HEK293 (cell line): ENCODE measurements around the gene PDLIM7.

Experiments
- BCL11B ChIP-seq: fragments of 450-650 bp; formaldehyde crosslinking; IDR thresholded peaks from 2 replicates; pipeline ENCODE4 v1.5.1; 2016; ENCODE audit warnings: low read depth, missing biosample characterization, missing genetic modification characterization
- ELK4 ChIP-seq: IDR thresholded peaks from 2 replicates; pipeline ENCODE4 v1.6.1; 2011; ENCODE audit warnings: mild to moderate bottlenecking, low read depth, low read length, borderline replicate concordance
- GFI1B ChIP-seq: fragments of 450-650 bp; formaldehyde crosslinking; IDR thresholded peaks from 2 replicates; pipeline ENCODE4 v1.5.1; 2016; ENCODE audit warnings: missing biosample characterization, missing genetic modification characterization
- GLIS1 ChIP-seq: fragments of 450-650 bp; formaldehyde crosslinking; IDR thresholded peaks from 2 replicates; pipeline ENCODE4 v1.5.1; 2016; ENCODE audit warnings: missing biosample characterization, missing genetic modification characterization
- GLIS2 ChIP-seq: fragments of 450-650 bp; formaldehyde crosslinking; IDR thresholded peaks from 2 replicates; pipeline ENCODE4 v1.5.1; 2016; ENCODE audit warnings: missing biosample characterization, missing genetic modification characterization
- HOXC10 ChIP-seq: sonication (generic); formaldehyde crosslinking; IDR thresholded peaks from 2 replicates; pipeline ENCODE4 v1.8.1; 2023; ENCODE audit warnings: mild to moderate bottlenecking, missing genetic modification reagents
- OVOL3 ChIP-seq: fragments of 450-650 bp; formaldehyde crosslinking; IDR thresholded peaks from 2 replicates; pipeline ENCODE4 v1.5.1; 2016; ENCODE audit warnings: missing biosample characterization, missing genetic modification characterization
- TSHZ1 ChIP-seq: fragments of 450-650 bp; formaldehyde crosslinking; IDR thresholded peaks from 2 replicates; pipeline ENCODE4 v1.5.1; 2016; ENCODE audit warnings: missing biosample characterization, missing genetic modification characterization, borderline replicate concordance
- ZBTB20 ChIP-seq: fragments of 450-650 bp; formaldehyde crosslinking; IDR thresholded peaks from 2 replicates; pipeline ENCODE4 v1.5.1; 2016; ENCODE audit warnings: missing biosample characterization, missing genetic modification characterization
- ZBTB26 ChIP-seq: fragments of 450-650 bp; formaldehyde crosslinking; optimal IDR thresholded peaks from 2 replicates; pipeline ENCODE3; 2016; ENCODE audit warnings: missing biosample characterization, mild to moderate bottlenecking, missing genetic modification characterization
- ZNF112 ChIP-seq: fragments of 450-650 bp; formaldehyde crosslinking; IDR thresholded peaks from 2 replicates; pipeline ENCODE4 v1.5.0; 2017; ENCODE audit warnings: missing biosample characterization, missing genetic modification characterization
- ZNF138 ChIP-seq: fragments of 450-650 bp; formaldehyde crosslinking; IDR thresholded peaks from 2 replicates; pipeline ENCODE4 v1.5.1; 2016; ENCODE audit warnings: missing biosample characterization, missing genetic modification characterization, borderline replicate concordance
- ZNF146 ChIP-seq: fragments of 450-650 bp; formaldehyde crosslinking; IDR thresholded peaks from 2 replicates; pipeline ENCODE4 v1.5.1; 2016; ENCODE audit warnings: missing biosample characterization, missing genetic modification characterization
- ZNF2 ChIP-seq: fragments of 450-650 bp; formaldehyde crosslinking; IDR thresholded peaks from 2 replicates; pipeline ENCODE4 v1.5.1; 2016; ENCODE audit warnings: missing biosample characterization, missing genetic modification characterization
- ZNF221 ChIP-seq: fragments of 450-650 bp; formaldehyde crosslinking; IDR thresholded peaks from 2 replicates; pipeline ENCODE4 v1.5.1; 2017; ENCODE audit warnings: missing biosample characterization, missing genetic modification characterization, borderline replicate concordance
- ZNF311 ChIP-seq: fragments of 450-650 bp; formaldehyde crosslinking; IDR thresholded peaks from 2 replicates; pipeline ENCODE4 v1.5.1; 2017; ENCODE audit warnings: missing biosample characterization, missing genetic modification characterization, borderline replicate concordance
- ZNF324 ChIP-seq: fragments of 450-650 bp; formaldehyde crosslinking; IDR thresholded peaks from 2 replicates; pipeline ENCODE4 v1.5.1; 2016; ENCODE audit warnings: missing biosample characterization, missing genetic modification characterization
- ZNF391 ChIP-seq: fragments of 450-650 bp; formaldehyde crosslinking; IDR thresholded peaks from 2 replicates; pipeline ENCODE4 v1.5.1; 2016; ENCODE audit warnings: low read depth, missing biosample characterization, missing genetic modification characterization, borderline replicate concordance
- ZNF394 ChIP-seq: fragments of 450-650 bp; formaldehyde crosslinking; IDR thresholded peaks from 2 replicates; pipeline ENCODE4 v1.5.1; 2016; ENCODE audit warnings: missing biosample characterization, missing genetic modification characterization, mild to moderate bottlenecking, moderate library complexity, borderline replicate concordance
- ZNF423 ChIP-seq: fragments of 450-650 bp; formaldehyde crosslinking; IDR thresholded peaks from 2 replicates; pipeline ENCODE4 v1.5.1; 2016; ENCODE audit warnings: missing biosample characterization, missing genetic modification characterization
- ZNF510 ChIP-seq: fragments of 450-650 bp; formaldehyde crosslinking; IDR thresholded peaks from 2 replicates; pipeline ENCODE4 v1.5.1; 2018; ENCODE audit warnings: mild to moderate bottlenecking, missing genetic modification characterization, missing biosample characterization; ENCODE audit not compliant: insufficient replicate concordance
- ZNF561 ChIP-seq: fragments of 450-650 bp; IDR thresholded peaks from 2 replicates; pipeline ENCODE4 v1.5.1; 2018; ENCODE audit warnings: missing biosample characterization, missing genetic modification characterization, borderline replicate concordance
- ZNF596 ChIP-seq: fragments of 450-650 bp; IDR thresholded peaks from 2 replicates; pipeline ENCODE4 v1.5.0; 2018; ENCODE audit warnings: missing biosample characterization, mild to moderate bottlenecking, missing genetic modification characterization, moderate library complexity
- ZNF701 ChIP-seq: fragments of 450-650 bp; formaldehyde crosslinking; IDR thresholded peaks from 2 replicates; pipeline ENCODE4 v1.5.1; 2016; ENCODE audit warnings: missing biosample characterization, missing genetic modification characterization
- ZNF830 ChIP-seq: fragments of 450-650 bp; IDR thresholded peaks from 2 replicates; pipeline ENCODE4 v1.5.0; 2018; ENCODE audit warnings: missing biosample characterization, missing genetic modification characterization, low read depth, mild to moderate bottlenecking, moderate library complexity
- ZSCAN16 ChIP-seq: fragments of 450-650 bp; formaldehyde crosslinking; IDR thresholded peaks from 2 replicates; pipeline ENCODE4 v1.5.1; 2016; ENCODE audit warnings: missing biosample characterization, missing genetic modification characterization
- TF ChIP-seq, protein P1 (sequence below): fragments of 450-650 bp; formaldehyde crosslinking; IDR thresholded peaks from 2 replicates; pipeline ENCODE4 v1.5.1; 2016; ENCODE audit warnings: missing biosample characterization, missing genetic modification characterization
- TF ChIP-seq, protein P2 (sequence below): fragments of 450-650 bp; formaldehyde crosslinking; IDR thresholded peaks from 2 replicates; pipeline ENCODE4 v1.5.0; 2017; ENCODE audit warnings: missing biosample characterization, missing genetic modification characterization, borderline replicate concordance

PDLIM7 gene

GRCh38 chr5:177497292-177498012, at the start of gene PDLIM7 (continued):
- TF ChIP-seq ZBTB26 (tag by site-specific recombination) (peak; percentile 60), ZSCAN16 (tag by site-specific recombination) (no peak), ZNF391 (tag by site-specific recombination) (0 out of 2 replicates have a peak, but pooled peaks have one; percentile 15), ZNF830 (tag by site-specific recombination) (no peak), OVOL3 (tag by site-specific recombination) (no peak), ZNF561 (tag by site-specific recombination) (peak; percentile 50; the same call in 1 of the 2 replicates), ZNF510 (tag by site-specific recombination) (no peak), ZBTB20 (tag by site-specific recombination) (peak; percentile 11; the same call in 1 of the 2 replicates), GLIS2 (peak; percentile 97), ZNF221 (tag by site-specific recombination) (no peak), GFI1B (tag by site-specific recombination) (no peak), ZNF394 (tag by site-specific recombination) (no peak), ZNF701 (tag by site-specific recombination) (no peak), ZNF596 (no peak), ELK4 (no peak), ZNF324 (tag by site-specific recombination) (0 out of 2 replicates have a peak, but pooled peaks have one; percentile 3), TSHZ1 (tag by site-specific recombination) (no peak), HOXC10 (no peak), BCL11B (tag by site-specific recombination) (no peak), ZNF311 (tag by site-specific recombination) (no peak), ZNF138 (no peak), ZNF146 (tag by site-specific recombination) (no peak), ZNF423 (tag by site-specific recombination) (no peak), GLIS1 (tag by site-specific recombination) (peak; percentile 58; the same call in 1 of the 2 replicates), ZNF112 (no peak), ZNF2 (tag by site-specific recombination) (0 out of 2 replicates have a peak, but pooled peaks have one; percentile 11)
- TF ChIP-seq, protein P1, sequence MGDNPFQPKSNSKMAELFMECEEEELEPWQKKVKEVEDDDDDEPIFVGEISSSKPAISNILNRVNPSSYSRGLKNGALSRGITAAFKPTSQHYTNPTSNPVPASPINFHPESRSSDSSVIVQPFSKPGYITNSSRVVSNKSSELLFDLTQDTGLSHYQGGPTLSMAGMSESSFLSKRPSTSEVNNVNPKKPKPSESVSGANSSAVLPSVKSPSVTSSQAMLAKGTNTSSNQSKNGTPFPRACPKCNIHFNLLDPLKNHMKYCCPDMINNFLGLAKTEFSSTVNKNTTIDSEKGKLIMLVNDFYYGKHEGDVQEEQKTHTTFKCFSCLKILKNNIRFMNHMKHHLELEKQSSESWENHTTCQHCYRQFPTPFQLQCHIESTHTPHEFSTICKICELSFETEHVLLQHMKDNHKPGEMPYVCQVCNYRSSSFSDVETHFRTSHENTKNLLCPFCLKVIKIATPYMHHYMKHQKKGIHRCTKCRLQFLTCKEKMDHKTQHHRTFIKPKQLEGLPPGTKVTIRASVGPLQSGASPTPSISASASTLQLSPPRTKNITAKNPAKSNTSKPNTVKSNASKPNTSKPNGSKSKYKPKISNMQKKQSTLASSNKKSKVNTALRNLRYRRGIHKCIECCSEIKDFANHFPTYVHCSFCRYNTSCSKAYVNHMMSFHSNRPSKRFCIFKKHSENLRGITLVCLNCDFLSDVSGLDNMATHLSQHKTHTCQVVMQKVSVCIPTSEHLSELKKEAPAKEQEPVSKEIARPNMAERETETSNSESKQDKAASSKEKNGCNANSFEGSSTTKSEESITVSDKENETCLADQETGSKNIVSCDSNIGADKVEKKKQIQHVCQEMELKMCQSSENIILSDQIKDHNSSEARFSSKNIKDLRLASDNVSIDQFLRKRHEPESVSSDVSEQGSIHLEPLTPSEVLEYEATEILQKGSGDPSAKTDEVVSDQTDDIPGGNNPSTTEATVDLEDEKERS (tag by site-specific recombination): no peak
- TF ChIP-seq, protein P2, sequence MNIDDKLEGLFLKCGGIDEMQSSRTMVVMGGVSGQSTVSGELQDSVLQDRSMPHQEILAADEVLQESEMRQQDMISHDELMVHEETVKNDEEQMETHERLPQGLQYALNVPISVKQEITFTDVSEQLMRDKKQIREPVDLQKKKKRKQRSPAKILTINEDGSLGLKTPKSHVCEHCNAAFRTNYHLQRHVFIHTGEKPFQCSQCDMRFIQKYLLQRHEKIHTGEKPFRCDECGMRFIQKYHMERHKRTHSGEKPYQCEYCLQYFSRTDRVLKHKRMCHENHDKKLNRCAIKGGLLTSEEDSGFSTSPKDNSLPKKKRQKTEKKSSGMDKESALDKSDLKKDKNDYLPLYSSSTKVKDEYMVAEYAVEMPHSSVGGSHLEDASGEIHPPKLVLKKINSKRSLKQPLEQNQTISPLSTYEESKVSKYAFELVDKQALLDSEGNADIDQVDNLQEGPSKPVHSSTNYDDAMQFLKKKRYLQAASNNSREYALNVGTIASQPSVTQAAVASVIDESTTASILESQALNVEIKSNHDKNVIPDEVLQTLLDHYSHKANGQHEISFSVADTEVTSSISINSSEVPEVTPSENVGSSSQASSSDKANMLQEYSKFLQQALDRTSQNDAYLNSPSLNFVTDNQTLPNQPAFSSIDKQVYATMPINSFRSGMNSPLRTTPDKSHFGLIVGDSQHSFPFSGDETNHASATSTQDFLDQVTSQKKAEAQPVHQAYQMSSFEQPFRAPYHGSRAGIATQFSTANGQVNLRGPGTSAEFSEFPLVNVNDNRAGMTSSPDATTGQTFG (tag by site-specific recombination): no peak
